ENCODE results near the gene GSAP. TPM values are rescaled to one million over a fixed set of nuclear protein-coding genes. Genes with fewer than 3 reads are reported as not detected.

The GSAP gene
- total and polyA plus RNA-seq, 2 donors (not counting 3 experiments of a cell fraction or from before 2014, with no cell fraction given) = 2.3 to 5.8 TPM

- TF ChIP-seq POLR2AphosphoS5 (IDR thresholded peaks at IDR 0.05; ENCODE audit: insufficient read depth, low read depth, low read length) = no peak
- TF ChIP-seq CTCF (IDR thresholded peaks at IDR 0.05; ENCODE audit: extremely low read depth in 1 of 2, insufficient read depth in 1 of 2, low read depth in 1 of 2, low read length in 2 of 2) = no peak
- TF ChIP-seq MYC (IDR thresholded peaks at IDR 0.05; ENCODE audit: low read depth, low read length) = no peak
- no peak for TF ChIP-seq GATA2 (IDR thresholded peaks at IDR 0.05; ENCODE audit: insufficient read depth, insufficient read length, low read depth, low read length)
- no peak for TF ChIP-seq MAX (IDR thresholded peaks at IDR 0.05; ENCODE audit: insufficient read depth, insufficient read length)
- TF ChIP-seq JUN (IDR thresholded peaks at IDR 0.05; ENCODE audit: borderline replicate concordance, insufficient read depth, insufficient read length, low read depth) = no peak
- TF ChIP-seq EZH2 (IDR thresholded peaks at IDR 0.05; ENCODE audit: borderline replicate concordance, low read depth, low read length, severe bottlenecking) = no peak
- no peak for TF ChIP-seq POLR2A (IDR thresholded peaks at IDR 0.05; ENCODE audit: low read depth, low read length)
- no peak for TF ChIP-seq FOS (IDR thresholded peaks at IDR 0.05; ENCODE audit: borderline replicate concordance, insufficient read depth, low read length)
- dilution Hi-C loops (cut with MboI; ENCODE audit: extremely low pct_ligation_motif_present, low sequenced_read_pairs) = no loop called here
- BruUV-seq (replicated peaks) = no TSS peak
- H3K4me1 ChIP-seq (ENCODE audit: control insufficient read depth, extremely low read depth, insufficient read depth, low read length) = peaks cover 62% of the 10 kb centered on the region
- CTCF ChIA-PET = interaction anchor here (1.2 to 4.8 kb wide), 3 partner anchors 72 to 81 kb away, joined by 4 to 45 read pairs (median 6); no protein-coding TSS in a partner anchor
- no peaks in the 10 kb centered on the region for H3K36me3 ChIP-seq (ENCODE audit: control insufficient read depth in 2 of 2, extremely low read depth in 1 of 2, insufficient read depth in 2 of 2, low read length in 2 of 2)
- POLR2A ChIA-PET = interaction anchor here (0.6 kb wide), 1 partner anchor 41 kb away, joined by 3 read pairs; no protein-coding TSS in a partner anchor
- peak; percentile 38 for FAIRE-seq
- no peak overlapping the region for H3K4me3 ChIP-seq (replicated peaks in 1 of 3; ENCODE audit: insufficient read depth in 1 of 3, low read depth in 1 of 3, low read length in 3 of 3)
- H3K4me2 ChIP-seq (ENCODE audit: insufficient read depth, low read length) = no peak overlapping the region
- no peak overlapping the region for H3K9ac ChIP-seq (replicated peaks; ENCODE audit: extremely low read depth, insufficient read depth, low read length)
- H3K27me3 ChIP-seq (ENCODE audit: control insufficient read depth in 2 of 2, insufficient read depth in 2 of 2, low read length in 2 of 2) = no peaks in the 10 kb centered on the region
- H3K79me2 ChIP-seq (ENCODE audit: control insufficient read depth, insufficient read depth, low read length) = no peaks in the 10 kb centered on the region
- no peaks in the 10 kb centered on the region for H3K9me1 ChIP-seq (replicated peaks; ENCODE audit: control insufficient read depth, extremely low read depth, insufficient read depth, low read length)
- peak; percentile 21 for DNase-seq (ENCODE audit: low read depth, low spot score)
- H3K27ac ChIP-seq (ENCODE audit: insufficient read depth, low read depth, low read length) = no peak overlapping the region
- peak overlapping the region; percentile 2 for H2AFZ ChIP-seq (ENCODE audit: low read depth, low read length)
- H4K20me1 ChIP-seq (replicated peaks; ENCODE audit: control insufficient read depth, extremely low read depth, insufficient read depth, low read length) = no peaks in the 10 kb centered on the region
- intact Hi-C loops (cut with micrococcal nuclease) = no loop called here
- H3K9me3 ChIP-seq (replicated peaks; ENCODE audit: control insufficient read depth, insufficient read depth, low read length) = no peaks in the 10 kb centered on the region
These were observed 88.8 kb downstream of the GSAP start for GRCh38 chr7:77327067-77327931.

Measured in endothelial cell of umbilical vein (primary cell).